Activated CD8-positive, alpha-beta T cell treated with anti-CD3 and anti-CD28 coated beads for 36 hours (primary cell): Measurements from ENCODE around the gene COL8A2. TPM values are rescaled to one million over a fixed set of nuclear protein-coding genes. Genes with fewer than 3 reads are reported as not detected.

Experiments
- ATAC-seq: fragments of 200-7000 bp; cut with Tn5 transposase; one replicate; pipeline ENCODE4 v1.10.0; 2021; ENCODE audit warnings: mild to moderate bottlenecking, moderate library complexity
- CTCF ChIA-PET: fragments of 350-600 bp; sonication (Branson Sonifier 250); formaldehyde crosslinking; loops from one replicate; lab custom pipeline; 2021; ENCODE audit warnings: antibody characterized with exemption; lab: Charles Lee
- POLR2A ChIA-PET: fragments of 350-600 bp; sonication (Branson Sonifier 250); formaldehyde crosslinking; loops from one replicate; lab custom pipeline; 2021; ENCODE audit warnings: antibody characterized with exemption; lab: Charles Lee
- DNase-seq: peaks from one replicate; pipeline ENCODE4 v3.0.0-alpha.2; 2020
- H3K27ac Mint-ChIP-seq: one replicate; pipeline ENCODE4 v1.8.0; 2021; ENCODE audit warnings: mild to moderate bottlenecking, mixed read lengths
- H3K27me3 Mint-ChIP-seq: one replicate; pipeline ENCODE4 v1.8.0; 2021; ENCODE audit warnings: mixed read lengths
- H3K36me3 Mint-ChIP-seq: one replicate; pipeline ENCODE4 v1.8.0; 2021; ENCODE audit warnings: low read depth, mixed read lengths
- H3K4me1 Mint-ChIP-seq: one replicate; pipeline ENCODE4 v1.8.0; 2021; ENCODE audit warnings: low read depth, mixed read lengths
- H3K4me3 Mint-ChIP-seq: one replicate; pipeline ENCODE4 v1.8.0; 2021; ENCODE audit warnings: mild to moderate bottlenecking, moderate library complexity, mixed read lengths
- H3K9me3 Mint-ChIP-seq: one replicate; pipeline ENCODE4 v1.8.0; 2021; ENCODE audit warnings: mixed read lengths
- intact Hi-C: fragments of 100-400 bp; cut with micrococcal nuclease; formaldehyde crosslinking; loops from one replicate; pipeline ENCODE4 v1.10.0; 2022
- total RNA-seq, 2 experiments: library from RNA; stranded (reverse); gene quantifications; one replicate each; pipeline ENCODE4 v1.2.3, GENCODE V29; 2021
- TF ChIP-seq, protein P1 (sequence below): fragments of 200-600 bp; IDR thresholded peaks from one replicate; pipeline ENCODE4 v1.8.0; 2022; ENCODE audit warnings: antibody characterized with exemption, mild to moderate bottlenecking

The COL8A2 gene
- total RNA-seq, 2 experiments from 2014 or later = 0.83 to 0.85 TPM

DNA sequence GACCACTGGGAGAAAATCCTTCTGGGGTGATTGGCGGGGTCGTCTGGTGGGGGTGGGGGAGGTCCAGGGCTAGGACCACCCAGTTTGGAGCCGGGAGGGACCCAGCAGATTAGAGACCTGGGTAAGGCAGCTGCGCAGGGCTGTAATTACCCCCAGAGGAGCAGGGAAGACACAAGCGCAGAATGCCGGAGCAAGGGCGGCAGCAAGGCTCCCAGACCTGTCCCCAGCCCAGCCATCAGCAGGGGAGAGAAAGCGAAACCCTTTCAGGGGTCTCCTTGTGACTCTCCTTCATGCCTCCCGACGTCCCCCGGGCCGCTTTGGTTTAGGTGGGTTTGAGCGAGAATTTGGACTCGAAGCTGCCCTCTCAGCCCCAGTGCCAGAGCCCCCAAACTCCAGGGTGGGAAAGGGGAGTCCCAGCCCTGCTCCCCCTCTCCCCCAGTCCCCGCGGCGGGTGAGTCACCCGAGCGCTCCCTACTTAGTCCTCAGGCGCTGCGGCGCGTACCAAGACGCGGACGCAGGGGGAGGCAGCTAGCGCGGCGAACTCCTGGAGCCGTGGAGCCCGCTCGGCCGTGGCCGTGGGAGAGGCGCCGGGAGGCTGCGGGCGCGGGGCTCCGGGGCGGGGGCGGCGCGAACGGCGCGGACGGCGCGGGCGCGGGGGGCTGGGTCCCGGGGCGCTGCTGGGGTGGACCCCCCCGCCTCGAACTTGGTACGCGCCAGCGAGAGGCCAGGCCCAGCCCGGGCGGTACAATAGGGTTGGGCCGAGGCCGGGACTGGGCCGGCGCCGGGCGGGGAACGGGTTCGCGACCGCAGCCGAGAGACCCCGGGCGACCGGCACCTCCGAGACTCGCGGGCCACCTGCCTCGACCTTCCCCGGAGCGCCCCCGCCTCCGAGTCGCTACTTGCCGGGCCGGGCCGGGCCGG is 30.6 kb upstream of the COL8A2 start, which contains the start of gene MAP7D1:
TSS of gene MAP7D1 (plus strand) at position 753 of the 921 bp plus-strand sequence. CDS start 258 bp downstream, outside the sequence.
- intact Hi-C loops = no loop called here
- Mint-ChIP-seq H3K4me1 (peaks cover 66% of the 10 kb centered on the region), H3K27me3 (no peaks in the 10 kb centered on the region), H3K36me3 (peaks cover 18% of the 10 kb centered on the region), H3K4me3 (peak within 1 kb of the TSS; percentile 83), H3K27ac (peak within 1 kb of the TSS; percentile 95), H3K9me3 (no peaks in the 10 kb centered on the region)
- DNase-seq (peak; percentile 89), ATAC-seq (peak; percentile 60)
- TF ChIP-seq, protein P1, sequence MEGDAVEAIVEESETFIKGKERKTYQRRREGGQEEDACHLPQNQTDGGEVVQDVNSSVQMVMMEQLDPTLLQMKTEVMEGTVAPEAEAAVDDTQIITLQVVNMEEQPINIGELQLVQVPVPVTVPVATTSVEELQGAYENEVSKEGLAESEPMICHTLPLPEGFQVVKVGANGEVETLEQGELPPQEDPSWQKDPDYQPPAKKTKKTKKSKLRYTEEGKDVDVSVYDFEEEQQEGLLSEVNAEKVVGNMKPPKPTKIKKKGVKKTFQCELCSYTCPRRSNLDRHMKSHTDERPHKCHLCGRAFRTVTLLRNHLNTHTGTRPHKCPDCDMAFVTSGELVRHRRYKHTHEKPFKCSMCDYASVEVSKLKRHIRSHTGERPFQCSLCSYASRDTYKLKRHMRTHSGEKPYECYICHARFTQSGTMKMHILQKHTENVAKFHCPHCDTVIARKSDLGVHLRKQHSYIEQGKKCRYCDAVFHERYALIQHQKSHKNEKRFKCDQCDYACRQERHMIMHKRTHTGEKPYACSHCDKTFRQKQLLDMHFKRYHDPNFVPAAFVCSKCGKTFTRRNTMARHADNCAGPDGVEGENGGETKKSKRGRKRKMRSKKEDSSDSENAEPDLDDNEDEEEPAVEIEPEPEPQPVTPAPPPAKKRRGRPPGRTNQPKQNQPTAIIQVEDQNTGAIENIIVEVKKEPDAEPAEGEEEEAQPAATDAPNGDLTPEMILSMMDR = no peak
- POLR2A ChIA-PET = interaction anchor here (0.8 to 3.3 kb wide), 9 partner anchors 32 to 308 kb away, joined by 3 to 20 read pairs (median 4); partner anchors contain the start of genes MRPS15 and THRAP3
- CTCF ChIA-PET = interaction anchor here (1.4 to 2.9 kb wide), 4 partner anchors 32 to 133 kb away, joined by 3 to 20 read pairs (median 8); no protein-coding TSS in a partner anchor

DNA sequence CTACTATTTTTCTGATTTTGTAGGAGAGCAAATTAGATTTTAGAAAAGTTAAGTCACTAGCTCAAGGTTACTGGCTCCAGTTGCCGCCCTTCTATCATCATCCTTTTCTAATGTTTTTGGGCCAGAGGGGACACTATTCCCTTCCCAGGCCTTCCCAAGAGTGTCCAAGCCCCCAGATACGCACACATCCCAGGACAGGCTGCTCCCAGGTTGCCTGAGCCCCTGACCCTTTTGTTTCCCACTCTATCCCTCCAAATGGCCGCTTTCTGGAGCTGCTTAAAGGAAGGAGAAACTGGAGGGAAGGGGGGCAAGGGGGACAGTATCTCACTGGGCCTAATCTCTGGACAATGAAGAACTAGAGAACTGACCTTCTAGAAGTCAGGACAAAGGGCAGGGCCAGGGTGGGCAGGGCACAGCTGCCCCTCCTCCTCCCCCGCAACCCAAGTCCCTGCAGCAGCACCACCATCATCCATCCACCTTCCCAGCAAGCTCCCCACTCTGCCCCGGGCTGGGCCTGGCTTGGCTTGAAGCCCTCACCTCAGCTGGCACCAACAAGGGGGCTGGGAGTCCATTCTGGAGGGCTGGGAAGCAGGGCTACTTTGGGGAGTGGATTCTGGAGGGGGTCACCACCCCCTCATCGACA is 29.9 kb upstream of the COL8A2 start:
- Mint-ChIP-seq H3K27ac (peak overlapping the region; percentile 95), H3K9me3 (no peaks in the 10 kb centered on the region), H3K27me3 (no peaks in the 10 kb centered on the region), H3K4me1 (peaks cover 67% of the 10 kb centered on the region), H3K36me3 (peaks cover 13% of the 10 kb centered on the region), H3K4me3 (peak overlapping the region; percentile 82)
- no peak for ATAC-seq
- CTCF ChIA-PET = interaction anchor here (1.4 to 2.9 kb wide), 3 partner anchors 33 to 134 kb away, joined by 3 to 20 read pairs (median 5); no protein-coding TSS in a partner anchor
- POLR2A ChIA-PET = interaction anchor here (0.6 to 3.3 kb wide), 6 partner anchors 33 to 232 kb away, joined by 3 to 20 read pairs (median 6); partner anchors contain the start of gene THRAP3
- intact Hi-C loops = loop anchor here (5.0 kb wide), 1 partner anchor 132 kb away; no protein-coding TSS in a partner anchor
- DNase-seq = no peak
- TF ChIP-seq, protein P1 = no peak

DNA sequence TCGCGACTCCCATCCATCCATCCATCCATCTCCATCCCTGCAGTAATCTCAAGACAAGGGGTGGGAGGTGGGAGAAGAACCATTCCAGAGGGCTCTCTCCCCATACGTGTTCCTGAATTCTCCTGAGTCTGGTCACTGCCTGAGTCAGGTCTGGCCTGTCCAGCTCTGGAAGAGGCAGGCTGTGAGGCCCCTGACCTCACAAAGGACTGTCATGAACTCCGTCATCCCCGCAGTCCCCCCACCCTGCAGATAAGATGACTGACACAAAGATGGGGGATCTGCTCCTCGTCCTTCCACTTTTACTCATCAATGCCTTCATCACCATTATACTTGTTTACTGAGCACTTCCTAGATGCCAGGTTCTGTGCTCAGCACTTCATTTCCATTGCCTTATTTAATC is 29.3 kb upstream of the COL8A2 start:
- DNase-seq (no peak), ATAC-seq (no peak)
- Mint-ChIP-seq H3K27me3 (no peaks in the 10 kb centered on the region), H3K4me1 (peaks cover 65% of the 10 kb centered on the region), H3K4me3 (peak overlapping the region; percentile 82), H3K27ac (peak overlapping the region; percentile 95), H3K9me3 (no peaks in the 10 kb centered on the region), H3K36me3 (peaks cover 10% of the 10 kb centered on the region)
- CTCF ChIA-PET = interaction anchor here (1.4 to 2.9 kb wide), 2 partner anchors 34 to 135 kb away, joined by 3 to 20 read pairs; no protein-coding TSS in a partner anchor
- intact Hi-C loops = loop anchor here (5.0 kb wide), 1 partner anchor 133 kb away; no protein-coding TSS in a partner anchor
- TF ChIP-seq, protein P1 = no peak
- POLR2A ChIA-PET = interaction anchor here (0.6 to 3.3 kb wide), 4 partner anchors 34 to 232 kb away, joined by 3 to 20 read pairs (median 6); partner anchors contain the start of gene THRAP3

- Mint-ChIP-seq H3K36me3 (peaks cover 6% of the 10 kb centered on the region), H3K27me3 (no peaks in the 10 kb centered on the region), H3K9me3 (no peaks in the 10 kb centered on the region), H3K4me1 (peaks cover 60% of the 10 kb centered on the region), H3K27ac (peak overlapping the region; percentile 76), H3K4me3 (no peak overlapping the region)
- TF ChIP-seq, protein P1 = no peak
- ChIA-PET POLR2A (interaction anchor here (1.3 to 1.8 kb wide), 3 partner anchors 9 to 233 kb away, joined by 5 to 6 read pairs (median 5); no protein-coding TSS in a partner anchor), CTCF (interaction anchor here (1.3 to 2.9 kb wide), 2 partner anchors 35 to 132 kb away, joined by 6 to 20 read pairs; no protein-coding TSS in a partner anchor)
- DNase-seq (no peak), ATAC-seq (no peak)
- intact Hi-C loops = loop anchor here (5.0 kb wide), 1 partner anchor 134 kb away; no protein-coding TSS in a partner anchor
Measured at GRCh38 chr1:36153476-36153875, 28.5 kb upstream of the COL8A2 start.
